ENCODE results near the gene DTNBP1.

- TF ChIP-seq USF2 (IDR thresholded peaks at IDR 0.05) (no peak), REST (IDR thresholded peaks at IDR 0.05) (no peak), RNF2 (IDR thresholded peaks at IDR 0.05; ENCODE audit: borderline replicate concordance, low read depth) (no peak), HDAC2 (IDR thresholded peaks at IDR 0.05) (no peak), KDM5A (IDR thresholded peaks at IDR 0.05) (no peak), POLR2A (IDR thresholded peaks at IDR 0.05; ENCODE audit: low read length) (no peak), CTCF (IDR thresholded peaks at IDR 0.05) (no peak), MAX (IDR thresholded peaks at IDR 0.05) (no peak), SREBF2 (IDR thresholded peaks at IDR 0.05) (no peak), RFX5 (IDR thresholded peaks at IDR 0.05) (no peak), RCOR1 (IDR thresholded peaks at IDR 0.05; ENCODE audit: low read depth, low read length) (no peak), HMGXB4 (CRISPR knock-in tag; IDR thresholded peaks at IDR 0.05; ENCODE audit: borderline replicate concordance) (no peak)
Observed at GRCh38 chr6:15554728-15555100, 108.1 kb downstream of the DTNBP1 start.
